ENCODE results near the gene DEPP1.

DNA sequence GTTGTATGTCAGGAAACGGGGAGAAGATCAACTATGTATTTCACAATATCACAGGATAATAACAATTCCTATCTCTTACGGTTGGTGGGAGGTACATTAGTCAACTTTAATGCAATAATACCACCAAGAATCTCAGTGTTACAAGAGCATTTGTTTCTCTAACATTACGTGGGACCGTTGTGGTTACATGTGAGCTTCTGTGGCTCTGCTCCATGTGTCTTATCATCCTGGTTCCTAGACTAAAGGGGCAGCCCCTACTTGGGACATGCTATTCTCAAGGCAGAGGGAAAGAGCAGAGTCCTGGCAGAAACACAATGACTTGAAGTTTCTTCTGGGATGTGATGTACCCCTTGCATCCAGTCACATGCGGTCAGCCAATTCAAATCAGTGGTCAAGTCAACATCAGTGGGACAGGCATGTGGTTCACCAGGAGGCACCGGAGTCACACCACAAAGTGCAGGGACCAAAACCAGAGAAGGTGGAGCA, 19.6 kb upstream of the DEPP1 start:
- no peak for TF ChIP-seq ZNF501 (tag by site-specific recombination; IDR thresholded peaks at IDR 0.05)
- TF ChIP-seq ZBTB17 (tag by site-specific recombination; IDR thresholded peaks at IDR 0.05), result no peak
- TF ChIP-seq, protein P1, sequence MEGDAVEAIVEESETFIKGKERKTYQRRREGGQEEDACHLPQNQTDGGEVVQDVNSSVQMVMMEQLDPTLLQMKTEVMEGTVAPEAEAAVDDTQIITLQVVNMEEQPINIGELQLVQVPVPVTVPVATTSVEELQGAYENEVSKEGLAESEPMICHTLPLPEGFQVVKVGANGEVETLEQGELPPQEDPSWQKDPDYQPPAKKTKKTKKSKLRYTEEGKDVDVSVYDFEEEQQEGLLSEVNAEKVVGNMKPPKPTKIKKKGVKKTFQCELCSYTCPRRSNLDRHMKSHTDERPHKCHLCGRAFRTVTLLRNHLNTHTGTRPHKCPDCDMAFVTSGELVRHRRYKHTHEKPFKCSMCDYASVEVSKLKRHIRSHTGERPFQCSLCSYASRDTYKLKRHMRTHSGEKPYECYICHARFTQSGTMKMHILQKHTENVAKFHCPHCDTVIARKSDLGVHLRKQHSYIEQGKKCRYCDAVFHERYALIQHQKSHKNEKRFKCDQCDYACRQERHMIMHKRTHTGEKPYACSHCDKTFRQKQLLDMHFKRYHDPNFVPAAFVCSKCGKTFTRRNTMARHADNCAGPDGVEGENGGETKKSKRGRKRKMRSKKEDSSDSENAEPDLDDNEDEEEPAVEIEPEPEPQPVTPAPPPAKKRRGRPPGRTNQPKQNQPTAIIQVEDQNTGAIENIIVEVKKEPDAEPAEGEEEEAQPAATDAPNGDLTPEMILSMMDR (tag by site-specific recombination; IDR thresholded peaks at IDR 0.05), result no peak
- TF ChIP-seq, protein P2, sequence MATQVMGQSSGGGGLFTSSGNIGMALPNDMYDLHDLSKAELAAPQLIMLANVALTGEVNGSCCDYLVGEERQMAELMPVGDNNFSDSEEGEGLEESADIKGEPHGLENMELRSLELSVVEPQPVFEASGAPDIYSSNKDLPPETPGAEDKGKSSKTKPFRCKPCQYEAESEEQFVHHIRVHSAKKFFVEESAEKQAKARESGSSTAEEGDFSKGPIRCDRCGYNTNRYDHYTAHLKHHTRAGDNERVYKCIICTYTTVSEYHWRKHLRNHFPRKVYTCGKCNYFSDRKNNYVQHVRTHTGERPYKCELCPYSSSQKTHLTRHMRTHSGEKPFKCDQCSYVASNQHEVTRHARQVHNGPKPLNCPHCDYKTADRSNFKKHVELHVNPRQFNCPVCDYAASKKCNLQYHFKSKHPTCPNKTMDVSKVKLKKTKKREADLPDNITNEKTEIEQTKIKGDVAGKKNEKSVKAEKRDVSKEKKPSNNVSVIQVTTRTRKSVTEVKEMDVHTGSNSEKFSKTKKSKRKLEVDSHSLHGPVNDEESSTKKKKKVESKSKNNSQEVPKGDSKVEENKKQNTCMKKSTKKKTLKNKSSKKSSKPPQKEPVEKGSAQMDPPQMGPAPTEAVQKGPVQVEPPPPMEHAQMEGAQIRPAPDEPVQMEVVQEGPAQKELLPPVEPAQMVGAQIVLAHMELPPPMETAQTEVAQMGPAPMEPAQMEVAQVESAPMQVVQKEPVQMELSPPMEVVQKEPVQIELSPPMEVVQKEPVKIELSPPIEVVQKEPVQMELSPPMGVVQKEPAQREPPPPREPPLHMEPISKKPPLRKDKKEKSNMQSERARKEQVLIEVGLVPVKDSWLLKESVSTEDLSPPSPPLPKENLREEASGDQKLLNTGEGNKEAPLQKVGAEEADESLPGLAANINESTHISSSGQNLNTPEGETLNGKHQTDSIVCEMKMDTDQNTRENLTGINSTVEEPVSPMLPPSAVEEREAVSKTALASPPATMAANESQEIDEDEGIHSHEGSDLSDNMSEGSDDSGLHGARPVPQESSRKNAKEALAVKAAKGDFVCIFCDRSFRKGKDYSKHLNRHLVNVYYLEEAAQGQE (tag by site-specific recombination; IDR thresholded peaks at IDR 0.05), result no peak
- TF ChIP-seq ZFP69B (tag by site-specific recombination; IDR thresholded peaks at IDR 0.05), result no peak
